Prostate gland (tissue), 2 donors: Measurements from ENCODE around the gene DYRK4. TPM values are rescaled to one million over a fixed set of nuclear protein-coding genes. Genes with fewer than 3 reads are reported as not detected.

Source experiments
- DNase-seq: peaks from one replicate; pipeline ENCODE4 v3.0.0-alpha.2; 2019; ENCODE audit warnings: low spot score
- H3K27ac ChIP-seq, 2 donors: fragments of 200-600 bp; sonication (generic); 2 replicates each; pipeline ENCODE4 v1.5.1; 2017 to 2019
- H3K27me3 ChIP-seq: fragments of 200-600 bp; sonication (generic); replicated peaks from 2 replicates; pipeline ENCODE4 v1.5.1; 2019; ENCODE audit not compliant: insufficient read depth
- H3K36me3 ChIP-seq, 2 donors: fragments of 200-600 bp; sonication (generic); 1 replicate in 1 of 2; 2 replicates in 1 of 2; pipeline versions ENCODE4 v1.5.1 to v1.8.1; 2017 to 2019
- H3K4me1 ChIP-seq: fragments of 200-600 bp; sonication (generic); replicated peaks from 2 replicates; pipeline ENCODE4 v1.5.1; 2019
- H3K4me3 ChIP-seq, 2 donors: fragments of 200-600 bp; sonication (generic); 2 replicates each; pipeline ENCODE4 v1.5.1; 2017 to 2019
- H3K9me3 ChIP-seq: fragments of 200-600 bp; sonication (generic); 2 replicates; pipeline ENCODE4 v1.5.1; 2017
- CTCF ChIP-seq, 4 experiments: fragments of 200-600 bp in 2 of 4; fragments of 450-650 bp in 2 of 4; sonication (generic) in 2 of 4; IDR thresholded peaks; 1 replicate in 3 of 4; 2 replicates in 1 of 4; pipeline ENCODE4 v1.5.1; 2016 to 2019; ENCODE audit warnings: antibody characterized with exemption in 4 of 4, mild to moderate bottlenecking in 2 of 4, moderate library complexity in 2 of 4
- POLR2A ChIP-seq: fragments of 450-650 bp; IDR thresholded peaks from one replicate; pipeline ENCODE4 v1.6.1; 2016; ENCODE audit warnings: antibody characterized with exemption, mild to moderate bottlenecking
- POLR2AphosphoS5 ChIP-seq: sonication (generic); formaldehyde crosslinking; IDR thresholded peaks from one replicate; pipeline ENCODE4 v1.6.1; 2017; ENCODE audit warnings: antibody characterized with exemption
- WGBS: methylation state at CpG from one replicate; pipeline ENCODE4 v1.1.5; 2018; 5-methylcytosine and 5-hydroxymethylcytosine counted together
- intact Hi-C: fragments of 100-400 bp; cut with DNase I; formaldehyde crosslinking; loops from one replicate; pipeline ENCODE4 v1.14.2; 2022
- total RNA-seq, 2 donors: library from RNA; depleted of rRNA; stranded (reverse); fragments of >200 nt; gene quantifications; one replicate each; pipeline ENCODE4 v1.1.0, GENCODE V29; 2016

Gene DYRK4
- total RNA-seq, 2 donors from 2014 or later: 42.2 to 61.2 TPM

- intact Hi-C loops: no loop called here
- no peak for DNase-seq
- H3K4me3 ChIP-seq: no peak overlapping the region
- no peaks in the 10 kb centered on the region for H3K9me3 ChIP-seq
- no peaks in the 10 kb centered on the region for H3K4me1 ChIP-seq
- 87% methylated on average over 3 of the region's 3 CpGs for WGBS
- H3K36me3 ChIP-seq: no peaks in the 10 kb centered on the region
- H3K27me3 ChIP-seq: no peaks in the 10 kb centered on the region
- no peak overlapping the region for H3K27ac ChIP-seq
- TF ChIP-seq CTCF (IDR thresholded peaks at IDR 0.05) (no peak), POLR2AphosphoS5 (no peak), POLR2A (no peak)
These were observed 1.3 kb downstream of the DYRK4 start for GRCh38 chr12:4563336-4563735.

GRCh38 chr12:4564818-4565217 is 2.8 kb downstream of the DYRK4 start:
- no peak for TF ChIP-seq POLR2AphosphoS5
- no peak for TF ChIP-seq POLR2A
- TF ChIP-seq CTCF (IDR thresholded peaks at IDR 0.05): no peak
- Histone ChIP-seq H3K4me1 (no peaks in the 10 kb centered on the region), H3K9me3 (no peaks in the 10 kb centered on the region), H3K27ac (no peak overlapping the region), H3K36me3 (no peaks in the 10 kb centered on the region), H3K4me3 (no peak overlapping the region), H3K27me3 (no peaks in the 10 kb centered on the region)
- no peak for DNase-seq
- intact Hi-C loops: no loop called here
- WGBS: 75% methylated on average over 5 of the region's 5 CpGs

- WGBS: 97% methylated on average over 2 of the region's 2 CpGs
These were observed 4.5 kb downstream of the DYRK4 start for GRCh38 chr12:4566474-4566873.

GRCh38 chr12:4567073-4567881 is 5.3 kb downstream of the DYRK4 start:
- no peak overlapping the region for H3K27ac ChIP-seq
- intact Hi-C loops: no loop called here
- no peak for TF ChIP-seq POLR2AphosphoS5
- no peak for TF ChIP-seq CTCF (IDR thresholded peaks at IDR 0.05)
- TF ChIP-seq POLR2A: no peak

More at GRCh38 chr12:4566474-4566873, 4.5 kb downstream of the DYRK4 start:
- Histone ChIP-seq H3K4me1 (no peaks in the 10 kb centered on the region), H3K9me3 (no peaks in the 10 kb centered on the region), H3K27me3 (no peaks in the 10 kb centered on the region), H3K36me3 (no peaks in the 10 kb centered on the region), H3K27ac (no peak overlapping the region), H3K4me3 (no peak overlapping the region)
- intact Hi-C loops: no loop called here
- TF ChIP-seq POLR2AphosphoS5: no peak
- TF ChIP-seq CTCF (IDR thresholded peaks at IDR 0.05): no peak
- TF ChIP-seq POLR2A: no peak
- no peak for DNase-seq

GRCh38 chr12:4569261-4569660 is 7.3 kb downstream of the DYRK4 start:
- 90% methylated on average over 4 of the region's 4 CpGs for WGBS
- intact Hi-C loops: no loop called here
- Histone ChIP-seq H3K4me3 (no peak overlapping the region), H3K36me3 (no peaks in the 10 kb centered on the region), H3K27ac (no peak overlapping the region), H3K4me1 (no peaks in the 10 kb centered on the region), H3K9me3 (no peaks in the 10 kb centered on the region), H3K27me3 (no peaks in the 10 kb centered on the region)
- TF ChIP-seq POLR2AphosphoS5: no peak
- no peak for TF ChIP-seq POLR2A
- no peak for TF ChIP-seq CTCF (IDR thresholded peaks at IDR 0.05)
- no peak for DNase-seq

More at GRCh38 chr12:4567073-4567881, 5.3 kb downstream of the DYRK4 start:
- no peak for DNase-seq
- Histone ChIP-seq H3K27me3 (no peaks in the 10 kb centered on the region), H3K9me3 (no peaks in the 10 kb centered on the region), H3K4me3 (no peak overlapping the region), H3K36me3 (no peaks in the 10 kb centered on the region), H3K4me1 (no peaks in the 10 kb centered on the region)
- WGBS: 63% methylated on average over 3 of the region's 3 CpGs
